GM23338 (cell line): Measurements from ENCODE around the gene CNR1. TPM values are rescaled to one million over a fixed set of nuclear protein-coding genes. Genes with fewer than 3 reads are reported as not detected.

ENCODE experiments used
- ATAC-seq: fragments of 200-7000 bp; cut with Tn5 transposase; 3 replicates; pipeline ENCODE4 v1.9.1; 2020
- DNase-seq: peaks from one replicate; pipeline ENCODE4 v3.0.0-alpha.2; 2015; ENCODE audit warnings: low spot score
- H2AFZ ChIP-seq: fragments of 200-600 bp; sonication (generic); 2 replicates; pipeline ENCODE4 v1.8.0; 2016; ENCODE audit warnings: antibody characterized with exemption, mild to moderate bottlenecking, moderate library complexity
- H3F3A ChIP-seq: fragments of 200-600 bp; sonication (generic); replicated peaks from 2 replicates; pipeline ENCODE4 v1.8.0; 2017; ENCODE audit warnings: antibody characterized with exemption, mixed run types, low read depth
- H3K27ac ChIP-seq: fragments of 200-600 bp; sonication (generic); 2 replicates; pipeline ENCODE4 v1.6.1; 2016; ENCODE audit warnings: low read depth
- H3K27me3 ChIP-seq: fragments of 200-600 bp; sonication (generic); 2 replicates; pipeline ENCODE4 v1.8.0; 2016; ENCODE audit warnings: mild to moderate bottlenecking, mixed run types, moderate library complexity; ENCODE audit not compliant: insufficient read depth
- H3K36me3 ChIP-seq: fragments of 200-600 bp; sonication (generic); 2 replicates; pipeline ENCODE4 v1.8.0; 2016; ENCODE audit warnings: mild to moderate bottlenecking; ENCODE audit not compliant: insufficient read depth
- H3K4me1 ChIP-seq: fragments of 200-600 bp; sonication (generic); 2 replicates; pipeline ENCODE4 v1.8.0; 2016; ENCODE audit warnings: mild to moderate bottlenecking, moderate library complexity; ENCODE audit not compliant: insufficient read depth
- H3K4me2 ChIP-seq: fragments of 200-600 bp; sonication (generic); 2 replicates; pipeline ENCODE4 v1.7.1; 2017; ENCODE audit warnings: mixed run types
- H3K4me3 ChIP-seq: fragments of 200-600 bp; sonication (generic); 2 replicates; pipeline ENCODE4 v1.6.1; 2016; ENCODE audit warnings: mixed run types
- H3K79me2 ChIP-seq: fragments of 200-600 bp; sonication (generic); replicated peaks from 2 replicates; pipeline ENCODE4 v1.8.0; 2017; ENCODE audit warnings: mild to moderate bottlenecking; ENCODE audit not compliant: insufficient read depth
- H3K9me2 ChIP-seq: fragments of 200-600 bp; sonication (generic); 2 replicates; pipeline ENCODE4 v1.8.0; 2017; ENCODE audit not compliant: insufficient read depth
- H4K20me1 ChIP-seq: fragments of 200-600 bp; sonication (generic); replicated peaks from 2 replicates; pipeline ENCODE4 v1.8.0; 2017; ENCODE audit warnings: mild to moderate bottlenecking; ENCODE audit not compliant: insufficient read depth
- H3K27ac Mint-ChIP-seq: 2 replicates; pipeline ENCODE4 v1.8.0; 2020; ENCODE audit warnings: inconsistent platforms, mild to moderate bottlenecking, moderate library complexity, mixed read lengths
- H3K27me3 Mint-ChIP-seq: 3 replicates; pipeline ENCODE4 v1.8.0; 2022; ENCODE audit warnings: low read depth, mild to moderate bottlenecking, moderate library complexity, mixed read lengths, inconsistent platforms; ENCODE audit not compliant: insufficient read depth, poor library complexity
- H3K36me3 Mint-ChIP-seq: 3 replicates; pipeline ENCODE4 v1.8.0; 2021; ENCODE audit warnings: low read depth, mild to moderate bottlenecking, inconsistent platforms, moderate library complexity, mixed read lengths
- H3K4me1 Mint-ChIP-seq: 3 replicates; pipeline ENCODE4 v1.8.0; 2020; ENCODE audit warnings: mild to moderate bottlenecking, inconsistent platforms, mixed read lengths
- H3K4me3 Mint-ChIP-seq: 3 replicates; pipeline ENCODE4 v1.8.0; 2021; ENCODE audit warnings: moderate library complexity, mild to moderate bottlenecking, inconsistent platforms, mixed read lengths
- H3K9me3 Mint-ChIP-seq: 3 replicates; pipeline ENCODE4 v1.8.0; 2020; ENCODE audit warnings: moderate library complexity, mild to moderate bottlenecking, inconsistent platforms, mixed read lengths
- CREB1 ChIP-seq: fragments of 250-450 bp; sonication (Bioruptor Pico); IDR thresholded peaks from 2 replicates; pipeline ENCODE4 v1.5.0; 2020; ENCODE audit warnings: low read depth, mild to moderate bottlenecking, moderate library complexity
- JUNB ChIP-seq: IDR thresholded peaks from one replicate; pipeline ENCODE4 v1.6.1; 2016; ENCODE audit warnings: antibody characterized with exemption; ENCODE audit not compliant: unreplicated experiment
- NANOG ChIP-seq: IDR thresholded peaks from 2 replicates; pipeline ENCODE4 v1.6.1; 2016; ENCODE audit warnings: antibody characterized with exemption, borderline replicate concordance
- ZNF331 ChIP-seq: fragments of 250-450 bp; sonication (Bioruptor Pico); IDR thresholded peaks from 2 replicates; pipeline ENCODE4 v1.5.0; 2020; ENCODE audit warnings: low read depth, mild to moderate bottlenecking, moderate library complexity
- polyA plus RNA-seq: library from polyadenylated mRNA; unstranded; fragments of >200 nt; fragmentation: Nextera tagmentation; extraction: Ambion mirVana; gene quantifications from 2 replicates; pipeline ENCODE4 v1.2.1, GENCODE V29; 2016
- total RNA-seq: library from RNA; depleted of rRNA; stranded (reverse); fragments of >200 nt; shearing (Covaris generic); gene quantifications from 2 replicates; pipeline ENCODE4 v1.2.3, GENCODE V29; 2014
- TF ChIP-seq, protein P1 (sequence below): fragments of 250-450 bp; sonication (Bioruptor Pico); IDR thresholded peaks from 2 replicates; pipeline ENCODE4 v1.5.0; 2020; ENCODE audit warnings: mild to moderate bottlenecking, moderate library complexity

CNR1 gene
- total and polyA plus RNA-seq, 2 experiments from 2014 or later: 0.71 to 2.6 TPM

DNA sequence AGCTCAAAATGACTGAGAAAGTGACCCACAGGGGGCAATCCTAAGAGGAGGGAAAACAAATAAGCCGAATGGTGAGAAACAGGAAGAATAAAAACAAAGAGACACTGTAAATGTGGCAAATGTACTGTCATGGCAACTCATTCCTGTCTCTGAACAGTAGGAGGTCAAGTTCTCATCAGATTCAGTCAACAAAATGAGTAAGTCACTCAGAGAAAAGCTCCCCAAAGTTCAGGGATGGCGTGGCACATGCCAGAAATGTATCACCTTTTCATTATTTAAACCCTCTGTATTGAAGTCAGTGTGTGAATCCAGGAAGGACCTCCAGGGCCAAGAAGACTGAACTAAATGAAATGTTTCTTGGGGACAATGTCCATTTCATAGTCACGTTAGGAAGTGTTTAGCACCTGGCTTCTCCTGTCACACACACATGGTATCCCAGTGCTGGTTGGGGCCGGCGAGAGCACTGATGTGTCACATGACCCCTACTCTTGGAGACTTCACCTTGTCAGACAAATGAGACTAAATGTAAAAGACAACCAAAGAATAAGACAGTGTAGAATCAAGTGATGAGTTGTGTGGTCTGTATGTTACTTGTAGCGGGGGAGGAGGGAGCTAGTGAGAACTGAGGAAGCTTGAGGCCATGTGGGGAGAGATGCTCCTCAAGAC lies 20.7 kb downstream of the CNR1 start (continued):
- TF ChIP-seq, protein P1, sequence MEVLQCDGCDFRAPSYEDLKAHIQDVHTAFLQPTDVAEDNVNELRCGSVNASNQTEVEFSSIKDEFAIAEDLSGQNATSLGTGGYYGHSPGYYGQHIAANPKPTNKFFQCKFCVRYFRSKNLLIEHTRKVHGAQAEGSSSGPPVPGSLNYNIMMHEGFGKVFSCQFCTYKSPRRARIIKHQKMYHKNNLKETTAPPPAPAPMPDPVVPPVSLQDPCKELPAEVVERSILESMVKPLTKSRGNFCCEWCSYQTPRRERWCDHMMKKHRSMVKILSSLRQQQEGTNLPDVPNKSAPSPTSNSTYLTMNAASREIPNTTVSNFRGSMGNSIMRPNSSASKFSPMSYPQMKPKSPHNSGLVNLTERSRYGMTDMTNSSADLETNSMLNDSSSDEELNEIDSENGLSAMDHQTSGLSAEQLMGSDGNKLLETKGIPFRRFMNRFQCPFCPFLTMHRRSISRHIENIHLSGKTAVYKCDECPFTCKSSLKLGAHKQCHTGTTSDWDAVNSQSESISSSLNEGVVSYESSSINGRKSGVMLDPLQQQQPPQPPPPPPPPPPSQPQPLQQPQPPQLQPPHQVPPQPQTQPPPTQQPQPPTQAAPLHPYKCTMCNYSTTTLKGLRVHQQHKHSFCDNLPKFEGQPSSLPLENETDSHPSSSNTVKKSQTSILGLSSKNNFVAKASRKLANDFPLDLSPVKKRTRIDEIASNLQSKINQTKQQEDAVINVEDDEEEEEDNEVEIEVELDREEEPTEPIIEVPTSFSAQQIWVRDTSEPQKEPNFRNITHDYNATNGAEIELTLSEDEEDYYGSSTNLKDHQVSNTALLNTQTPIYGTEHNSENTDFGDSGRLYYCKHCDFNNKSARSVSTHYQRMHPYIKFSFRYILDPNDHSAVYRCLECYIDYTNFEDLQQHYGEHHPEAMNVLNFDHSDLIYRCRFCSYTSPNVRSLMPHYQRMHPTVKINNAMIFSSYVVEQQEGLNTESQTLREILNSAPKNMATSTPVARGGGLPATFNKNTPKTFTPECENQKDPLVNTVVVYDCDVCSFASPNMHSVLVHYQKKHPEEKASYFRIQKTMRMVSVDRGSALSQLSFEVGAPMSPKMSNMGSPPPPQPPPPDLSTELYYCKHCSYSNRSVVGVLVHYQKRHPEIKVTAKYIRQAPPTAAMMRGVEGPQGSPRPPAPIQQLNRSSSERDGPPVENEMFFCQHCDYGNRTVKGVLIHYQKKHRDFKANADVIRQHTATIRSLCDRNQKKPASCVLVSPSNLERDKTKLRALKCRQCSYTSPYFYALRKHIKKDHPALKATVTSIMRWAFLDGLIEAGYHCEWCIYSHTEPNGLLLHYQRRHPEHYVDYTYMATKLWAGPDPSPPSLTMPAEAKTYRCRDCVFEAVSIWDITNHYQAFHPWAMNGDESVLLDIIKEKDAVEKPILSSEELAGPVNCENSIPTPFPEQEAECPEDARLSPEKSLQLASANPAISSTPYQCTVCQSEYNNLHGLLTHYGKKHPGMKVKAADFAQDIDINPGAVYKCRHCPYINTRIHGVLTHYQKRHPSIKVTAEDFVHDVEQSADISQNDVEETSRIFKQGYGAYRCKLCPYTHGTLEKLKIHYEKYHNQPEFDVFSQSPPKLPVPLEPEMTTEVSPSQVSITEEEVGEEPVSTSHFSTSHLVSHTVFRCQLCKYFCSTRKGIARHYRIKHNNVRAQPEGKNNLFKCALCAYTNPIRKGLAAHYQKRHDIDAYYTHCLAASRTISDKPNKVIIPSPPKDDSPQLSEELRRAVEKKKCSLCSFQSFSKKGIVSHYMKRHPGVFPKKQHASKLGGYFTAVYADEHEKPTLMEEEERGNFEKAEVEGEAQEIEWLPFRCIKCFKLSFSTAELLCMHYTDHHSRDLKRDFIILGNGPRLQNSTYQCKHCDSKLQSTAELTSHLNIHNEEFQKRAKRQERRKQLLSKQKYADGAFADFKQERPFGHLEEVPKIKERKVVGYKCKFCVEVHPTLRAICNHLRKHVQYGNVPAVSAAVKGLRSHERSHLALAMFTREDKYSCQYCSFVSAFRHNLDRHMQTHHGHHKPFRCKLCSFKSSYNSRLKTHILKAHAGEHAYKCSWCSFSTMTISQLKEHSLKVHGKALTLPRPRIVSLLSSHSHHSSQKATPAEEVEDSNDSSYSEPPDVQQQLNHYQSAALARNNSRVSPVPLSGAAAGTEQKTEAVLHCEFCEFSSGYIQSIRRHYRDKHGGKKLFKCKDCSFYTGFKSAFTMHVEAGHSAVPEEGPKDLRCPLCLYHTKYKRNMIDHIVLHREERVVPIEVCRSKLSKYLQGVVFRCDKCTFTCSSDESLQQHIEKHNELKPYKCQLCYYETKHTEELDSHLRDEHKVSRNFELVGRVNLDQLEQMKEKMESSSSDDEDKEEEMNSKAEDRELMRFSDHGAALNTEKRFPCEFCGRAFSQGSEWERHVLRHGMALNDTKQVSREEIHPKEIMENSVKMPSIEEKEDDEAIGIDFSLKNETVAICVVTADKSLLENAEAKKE (CRISPR knock-in tag): no peak

DNA sequence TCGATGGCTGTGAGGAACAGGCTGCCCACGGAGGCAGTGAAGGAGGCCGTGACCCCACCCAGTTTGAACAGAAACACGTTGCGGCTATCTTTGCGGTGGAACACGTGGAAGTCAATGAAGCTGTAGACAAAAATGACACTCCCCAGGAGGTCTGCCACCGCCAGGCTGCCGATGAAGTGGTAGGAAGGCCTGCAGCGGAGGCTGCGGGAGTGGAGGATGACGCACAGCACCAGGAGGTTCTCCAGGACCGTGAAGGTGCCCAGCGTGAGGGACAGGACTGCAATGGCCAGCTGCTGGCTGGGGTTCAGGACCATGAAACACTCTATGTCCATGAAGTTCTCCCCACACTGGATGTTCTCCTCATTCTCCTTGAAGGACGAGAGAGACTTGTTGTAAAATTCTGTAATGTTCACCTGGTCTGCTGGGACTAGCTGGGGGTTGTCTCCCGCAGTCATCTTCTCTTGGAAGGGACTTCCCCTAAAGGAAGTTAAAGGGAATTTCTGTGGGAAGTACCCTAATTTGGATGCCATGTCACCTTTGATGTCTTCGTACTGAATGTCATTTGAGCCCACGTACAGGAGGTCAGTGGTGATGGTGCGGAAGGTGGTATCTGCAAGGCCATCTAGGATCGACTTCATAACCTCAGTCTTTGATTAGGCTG lies 21.4 kb downstream of the CNR1 start:
- H3K27me3 Mint-ChIP-seq: peaks cover 5% of the 10 kb centered on the region
- Histone ChIP-seq H4K20me1 (no peaks in the 10 kb centered on the region), H3K36me3 (no peaks in the 10 kb centered on the region), H3F3A (no peaks in the 10 kb centered on the region), H3K27ac (no peak overlapping the region), H3K79me2 (no peaks in the 10 kb centered on the region), H3K27me3 (no peaks in the 10 kb centered on the region), H2AFZ (no peak overlapping the region), H3K9me2 (peaks cover 22% of the 10 kb centered on the region), H3K4me1 (peaks cover 17% of the 10 kb centered on the region), H3K4me3 (no peak overlapping the region), H3K4me2 (no peak overlapping the region)
- TF ChIP-seq CREB1 (CRISPR knock-in tag) (no peak), JUNB (no peak), NANOG (no peak), ZNF331 (CRISPR knock-in tag) (no peak)
- no peaks in the 10 kb centered on the region for H3K9me3 Mint-ChIP-seq
- peaks cover 25% of the 10 kb centered on the region for H3K4me1 Mint-ChIP-seq
- DNase-seq (no peak), ATAC-seq (no peak)
- H3K27ac Mint-ChIP-seq: no peak overlapping the region
- no peaks in the 10 kb centered on the region for H3K36me3 Mint-ChIP-seq
- H3K4me3 Mint-ChIP-seq: no peak overlapping the region
